Tongue (tissue), 2 donors: ENCODE results near the gene ABCC9. TPM values are rescaled to one million over a fixed set of nuclear protein-coding genes. Genes with fewer than 3 reads are reported as not detected.

Source experiments
- DNase-seq: peaks from one replicate; pipeline ENCODE4 v3.0.0-alpha.2; 2015
- total RNA-seq: library from RNA; depleted of rRNA; stranded (reverse); fragments of >200 nt; gene quantifications from one replicate; pipeline ENCODE4 v1.2.3, GENCODE V29; 2014

The ABCC9 gene
- 121 TPM for total RNA-seq

DNA sequence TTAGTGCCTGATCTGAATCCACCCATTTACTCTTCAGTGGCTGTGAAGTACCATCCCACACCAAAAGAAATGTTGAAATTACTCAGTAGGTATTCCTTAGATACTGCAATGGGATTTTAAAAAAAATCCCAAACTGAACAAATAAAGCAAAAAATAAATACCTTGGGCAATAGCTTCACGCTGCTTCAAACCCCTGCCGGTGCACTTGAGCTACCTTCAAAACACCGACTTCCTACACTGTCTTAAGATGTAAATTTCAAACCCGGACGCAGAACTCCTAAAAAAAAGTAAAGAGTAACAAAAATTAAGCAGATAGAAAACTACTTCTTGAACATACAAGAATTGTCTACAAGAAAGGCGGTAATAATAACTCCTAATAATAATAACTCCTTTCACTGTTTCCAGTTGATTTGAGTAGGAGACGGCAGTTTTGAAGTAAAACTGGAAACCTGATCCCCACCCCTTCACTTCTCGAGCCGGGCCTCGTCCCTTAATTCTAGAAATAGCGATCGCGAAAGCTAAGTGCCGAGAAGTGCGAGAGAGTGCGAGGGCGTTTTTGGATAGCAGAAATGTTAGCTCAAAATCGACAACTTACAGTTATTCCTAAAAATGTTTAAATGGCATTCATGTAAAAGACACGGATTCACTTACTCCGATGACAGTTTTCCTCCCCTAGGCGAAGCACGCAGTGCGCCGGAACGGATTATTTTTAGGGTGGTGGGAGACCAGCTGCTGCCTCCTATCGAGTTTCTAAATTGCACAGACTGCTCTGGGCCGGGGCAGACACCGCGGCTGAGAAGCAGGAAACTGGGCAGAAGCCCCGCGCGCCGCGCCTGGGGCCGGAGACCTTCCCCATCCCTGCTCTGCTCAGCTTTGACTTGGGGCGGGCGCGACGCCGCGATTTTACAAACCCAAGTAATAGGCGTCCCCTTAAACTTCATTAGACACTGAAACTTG, at the start of gene ABCC9:
Gene ABCC9 (minus strand): TSS at position 878 of the 957 bp plus-strand sequence. CDS start 4,752 bp downstream, outside the sequence.
- peak; percentile 91 for DNase-seq

DNA sequence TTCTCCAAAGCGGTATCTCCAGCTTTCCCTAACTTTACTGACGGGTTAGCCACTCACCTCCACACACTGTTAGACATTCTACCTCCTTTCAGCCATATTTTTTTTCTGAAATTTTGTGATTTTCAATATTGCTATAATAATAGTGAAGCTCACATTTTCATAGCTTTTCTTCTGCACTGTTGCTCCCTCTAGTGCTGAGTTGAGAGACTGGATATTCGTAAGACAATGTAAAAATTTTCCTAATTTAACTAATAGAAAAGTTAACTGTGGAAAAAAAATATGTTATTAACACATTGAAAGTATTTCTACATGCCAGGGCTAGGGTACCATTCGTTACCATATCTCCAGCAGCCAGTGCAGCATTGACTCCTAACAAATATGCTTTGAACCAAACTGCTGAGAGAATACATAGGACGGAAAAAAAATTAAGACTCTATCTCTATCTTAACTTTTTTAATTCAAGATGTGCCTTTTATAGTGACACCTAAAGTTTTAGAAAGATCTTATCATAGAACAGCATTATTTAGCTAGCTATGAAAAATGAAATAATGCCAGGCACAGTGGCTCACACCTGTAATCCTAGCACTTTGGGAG, 48.7 kb upstream of the ABCC9 start:
- peak; percentile 63 for DNase-seq

DNA sequence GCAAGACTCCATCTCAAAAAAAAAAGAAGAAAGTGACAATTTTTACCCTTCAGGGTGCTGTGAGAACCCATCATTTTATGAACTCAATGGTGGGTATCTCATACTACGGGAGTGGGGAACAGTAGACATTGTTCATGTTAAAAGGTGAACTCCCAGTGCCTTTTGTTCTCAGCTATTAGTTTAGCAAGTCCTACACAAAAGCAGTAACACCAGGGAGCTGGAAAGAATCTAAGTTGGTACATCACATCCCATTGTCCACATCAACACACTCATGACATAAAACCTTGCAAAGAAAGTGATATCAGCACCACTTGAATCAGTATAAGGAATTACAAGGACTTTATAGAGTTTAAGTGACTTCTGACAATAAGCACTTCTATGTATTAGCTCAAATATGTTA, 47.4 kb upstream of the ABCC9 start:
- no peak for DNase-seq

DNA sequence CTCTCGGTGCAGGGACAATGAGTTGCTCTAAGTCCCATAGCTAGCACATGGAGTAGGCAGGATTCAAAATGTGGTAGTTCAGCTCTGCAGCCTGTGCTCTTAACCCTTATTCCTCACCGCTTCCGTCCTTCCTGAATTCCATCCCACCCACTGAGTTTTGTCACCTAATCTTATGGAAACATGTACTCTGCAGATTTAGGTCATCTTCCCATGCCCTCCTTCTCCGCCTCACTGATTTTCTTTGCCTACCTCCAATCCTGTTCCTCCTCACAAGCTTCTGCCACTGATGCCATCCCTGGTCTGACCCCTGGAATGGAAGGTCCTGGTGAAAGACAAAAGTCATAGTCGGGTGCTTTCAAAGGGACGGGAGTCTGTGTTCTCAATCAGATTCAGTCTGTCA, 46.5 kb upstream of the ABCC9 start:
- no peak for DNase-seq

DNA sequence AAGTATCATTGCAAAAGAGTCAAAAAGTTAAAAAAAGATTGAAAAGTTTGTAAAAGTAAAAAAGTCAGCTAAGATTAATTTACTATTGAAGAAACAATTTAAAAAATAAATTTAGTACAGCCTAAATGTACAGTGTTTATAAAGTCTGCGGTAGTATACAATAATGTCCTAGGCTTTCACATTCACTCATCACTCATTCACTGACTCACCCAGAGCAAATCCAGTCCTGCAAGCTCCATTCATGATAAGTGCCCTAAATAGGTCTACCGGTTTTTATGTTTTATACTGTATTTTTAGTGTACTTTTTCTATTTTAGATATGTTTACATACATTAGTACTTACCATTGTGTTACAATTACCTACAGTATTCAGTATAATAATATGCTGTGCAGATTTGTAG, 43.9 kb upstream of the ABCC9 start:
- no peak for DNase-seq

DNA sequence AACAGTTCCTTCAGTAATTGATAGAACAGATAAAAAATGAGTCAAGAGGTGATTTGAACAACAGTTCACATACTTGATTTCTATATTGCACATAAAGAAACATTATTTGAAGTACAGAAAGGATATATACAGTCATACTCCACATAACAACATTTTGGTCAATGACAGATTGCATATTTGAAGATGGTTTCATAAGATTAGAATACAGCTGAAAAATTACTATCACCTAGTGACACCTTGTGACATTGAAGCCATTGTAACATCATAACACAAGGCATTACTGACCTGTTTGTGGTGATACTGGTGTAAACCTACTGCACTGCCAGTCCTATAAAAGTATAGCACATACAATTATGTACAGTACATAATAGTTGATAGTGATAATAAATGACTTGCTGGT, 43.1 kb upstream of the ABCC9 start:
- DNase-seq: no peak

DNA sequence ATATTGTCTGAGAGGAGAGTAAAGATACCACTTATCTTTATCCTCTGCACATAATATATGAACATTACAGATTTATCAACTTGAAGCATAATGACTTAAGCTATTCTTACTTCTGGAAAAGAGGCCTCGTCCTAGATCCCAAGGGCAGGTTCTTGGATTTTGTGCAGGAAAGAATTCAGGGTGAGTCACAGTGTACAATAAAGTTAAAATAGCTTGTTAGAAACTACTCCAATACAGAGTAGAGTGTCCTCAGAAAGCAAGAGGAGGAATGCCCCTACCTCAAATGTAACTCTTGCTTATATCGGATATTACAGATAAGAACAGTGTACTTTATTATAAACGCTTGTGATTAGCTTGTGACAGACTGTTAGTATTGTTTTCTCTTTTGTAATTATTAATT, 41.9 kb upstream of the ABCC9 start:
- DNase-seq: no peak

DNA sequence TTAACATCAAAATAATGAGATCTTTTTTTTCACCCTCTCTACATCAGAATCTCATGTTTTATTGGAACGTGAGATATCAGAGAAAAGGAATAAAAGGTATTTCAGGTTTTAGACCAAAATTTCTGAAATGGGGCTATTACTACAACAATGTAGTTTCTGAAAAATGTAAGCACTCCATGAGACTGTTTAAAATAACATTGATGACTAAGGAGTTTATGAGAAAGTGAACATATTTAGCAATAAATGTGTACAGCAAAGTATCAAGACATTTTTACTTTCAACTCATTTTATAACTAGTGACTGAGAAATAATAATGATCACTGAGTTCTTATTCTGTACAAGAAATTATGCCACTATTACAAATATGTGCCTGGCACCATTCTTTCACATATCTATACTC, 39.3 kb upstream of the ABCC9 start:
- DNase-seq: no peak

DNA sequence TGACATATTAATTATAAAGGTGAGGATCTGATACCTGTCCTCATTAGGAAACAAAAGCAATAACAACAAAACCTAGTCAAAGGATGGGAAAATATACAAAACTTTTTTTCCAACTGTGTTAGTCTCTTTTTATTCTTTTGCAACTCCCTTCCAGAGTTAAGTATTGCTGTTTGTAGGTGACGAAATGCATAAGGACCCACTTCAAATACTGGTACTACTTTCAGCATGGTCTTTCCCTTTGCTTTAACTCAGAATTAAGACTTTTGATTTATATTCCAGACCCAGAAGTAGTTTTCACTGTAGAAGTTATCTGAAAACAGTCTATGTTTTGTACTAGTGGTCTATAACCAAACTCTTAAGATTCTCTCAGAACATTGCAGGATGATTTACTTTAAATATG, 34.1 kb upstream of the ABCC9 start:
- no peak for DNase-seq

DNA sequence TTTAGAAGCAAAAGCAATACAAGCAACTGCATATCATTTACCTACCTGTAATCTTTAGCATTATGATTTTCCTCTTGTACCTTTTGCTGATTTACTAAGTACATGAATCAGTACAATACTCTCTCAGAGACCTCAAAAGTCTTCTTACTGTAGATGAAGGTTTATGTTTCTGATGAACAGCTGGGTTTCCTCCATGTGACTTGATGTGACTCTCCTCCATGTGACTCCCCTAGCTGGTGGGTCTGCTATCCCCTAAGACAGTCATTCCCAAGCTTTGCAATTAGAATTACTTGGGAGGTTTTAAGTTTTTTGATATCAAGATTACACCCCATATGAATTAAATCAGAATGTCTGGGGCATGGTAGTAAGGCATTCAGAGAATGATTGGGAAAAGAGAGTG, 32.0 kb upstream of the ABCC9 start:
- DNase-seq: no peak

DNA sequence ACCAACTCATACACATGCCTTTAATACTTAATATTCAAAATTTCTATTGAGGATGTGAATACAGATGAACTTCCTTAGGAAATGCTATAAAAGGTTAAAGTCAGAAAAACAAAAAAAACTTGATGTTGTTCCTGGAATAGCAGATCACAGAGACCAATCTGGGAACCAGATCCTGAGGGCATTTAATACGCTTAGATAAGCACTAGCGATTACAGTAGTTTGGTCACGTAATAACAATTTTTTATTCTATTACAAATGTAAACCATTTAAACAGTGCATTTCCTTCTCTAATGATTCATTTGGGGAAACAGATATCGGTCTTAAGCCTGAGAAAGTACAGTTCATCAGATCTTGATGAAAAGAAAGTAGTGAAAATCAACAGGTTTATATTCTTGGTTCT, 30.8 kb upstream of the ABCC9 start:
- DNase-seq: no peak

DNA sequence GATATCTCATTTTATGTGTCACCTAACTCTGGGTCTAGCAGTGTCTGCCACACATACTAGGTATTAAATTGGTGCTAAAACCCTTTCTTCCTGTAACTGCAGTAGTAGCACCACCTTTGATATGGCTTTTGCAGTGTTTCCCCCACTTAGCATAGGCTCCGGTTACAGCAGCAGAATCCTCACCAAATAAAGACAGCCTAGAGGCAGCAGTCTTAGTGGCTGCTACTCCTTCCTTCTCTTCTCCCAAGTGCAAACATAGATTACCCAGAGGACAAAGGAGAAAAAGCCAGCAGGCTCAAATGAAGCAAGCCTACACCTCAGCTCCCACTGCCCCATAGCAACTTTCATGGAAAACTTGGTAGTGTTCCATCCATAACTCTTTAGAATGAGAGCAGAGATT, 30.1 kb upstream of the ABCC9 start:
- DNase-seq: no peak

DNA sequence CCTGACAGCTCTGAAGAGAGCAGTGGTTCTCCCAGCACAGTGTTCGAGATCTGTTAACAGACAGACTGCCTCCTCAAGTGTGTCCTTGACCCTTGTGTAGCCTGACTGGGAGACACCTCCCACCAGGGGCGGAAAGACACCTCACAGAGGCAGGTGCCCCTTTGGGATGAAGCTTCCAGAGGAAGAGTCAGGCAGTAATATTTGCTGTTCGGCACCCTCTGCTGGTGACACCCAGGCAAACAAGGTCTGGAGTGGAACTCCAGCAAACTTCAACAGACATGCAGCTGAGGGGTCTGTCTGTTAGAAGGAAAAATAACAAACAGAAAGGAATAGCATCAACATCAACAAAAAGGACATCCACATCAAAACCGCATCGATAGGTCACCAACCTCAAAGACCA, 21.6 kb upstream of the ABCC9 start:
- no peak for DNase-seq

DNA sequence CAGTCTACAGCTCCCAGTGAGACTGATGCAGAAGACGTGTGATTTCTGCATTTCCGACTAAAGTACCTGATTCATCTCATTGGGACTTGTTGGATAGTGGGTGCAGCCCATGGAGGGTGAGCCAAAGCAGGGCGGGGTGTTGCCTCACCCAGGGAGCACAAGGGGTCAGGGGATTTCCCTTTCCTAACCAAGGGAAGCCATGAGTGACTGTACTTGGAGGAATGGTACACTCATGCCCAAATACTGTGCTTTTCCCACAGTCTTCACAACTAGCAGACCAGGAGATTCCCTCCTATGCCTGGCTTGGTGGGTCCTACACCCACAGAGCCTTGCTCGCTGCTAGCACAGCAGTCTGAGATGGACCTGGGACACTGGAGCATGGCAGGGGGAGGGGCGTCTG, 21.0 kb upstream of the ABCC9 start:
- DNase-seq: no peak

DNA sequence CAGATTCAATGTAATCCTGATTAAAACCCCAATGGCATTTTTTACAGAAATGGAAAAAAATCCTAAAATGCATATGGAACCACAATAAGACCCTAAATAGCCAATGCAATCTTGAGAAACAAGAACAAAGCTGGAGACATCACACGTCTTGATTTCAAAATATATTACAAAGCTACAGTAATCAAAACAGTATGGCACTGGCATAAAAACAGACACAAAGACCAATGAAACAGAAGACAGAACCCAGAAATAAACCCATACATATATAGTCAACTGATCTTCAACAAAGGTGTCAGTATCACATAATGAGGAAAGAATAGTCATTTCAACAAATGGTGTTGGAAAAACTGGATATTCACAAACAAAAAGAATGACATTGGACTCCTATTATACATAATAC, 9.4 kb upstream of the ABCC9 start:
- no peak for DNase-seq

DNA sequence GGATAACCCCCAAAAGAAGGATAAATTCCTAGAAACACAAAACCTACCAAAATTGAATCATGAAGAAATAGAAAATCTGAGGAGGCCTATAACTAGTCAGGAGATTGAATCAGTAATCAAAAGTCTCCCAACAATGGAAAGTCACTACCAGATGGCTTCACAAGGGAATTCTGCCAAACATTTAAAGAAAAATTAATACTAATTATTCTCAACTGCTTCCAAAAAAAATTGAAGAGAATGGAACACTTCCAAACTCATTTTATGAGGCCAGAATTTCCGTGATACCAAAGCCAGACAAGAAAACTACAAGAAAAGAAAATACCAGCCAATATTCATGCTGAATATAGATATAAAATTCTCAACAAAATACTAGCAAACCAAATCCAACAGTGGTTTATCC, 7.8 kb upstream of the ABCC9 start:
- no peak for DNase-seq

DNA sequence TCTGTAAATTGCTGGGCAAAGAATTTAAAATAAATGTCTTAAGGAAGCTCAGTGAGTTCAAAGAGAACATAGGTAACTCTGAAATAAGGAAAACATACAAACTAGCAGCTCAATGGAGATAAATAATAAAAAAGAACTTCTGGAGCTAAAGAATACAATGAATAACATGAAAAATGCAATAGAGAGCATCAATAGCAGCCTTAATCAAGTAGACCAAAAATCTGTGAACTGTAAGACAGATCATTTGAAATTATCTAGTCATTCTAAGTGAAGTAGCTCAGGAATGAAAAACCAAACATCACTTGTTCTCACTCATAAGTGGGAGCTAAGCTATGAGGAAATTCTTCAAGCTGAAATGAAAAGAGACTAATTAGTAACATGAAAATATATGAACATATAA, 5.8 kb upstream of the ABCC9 start:
- no peak for DNase-seq

DNA sequence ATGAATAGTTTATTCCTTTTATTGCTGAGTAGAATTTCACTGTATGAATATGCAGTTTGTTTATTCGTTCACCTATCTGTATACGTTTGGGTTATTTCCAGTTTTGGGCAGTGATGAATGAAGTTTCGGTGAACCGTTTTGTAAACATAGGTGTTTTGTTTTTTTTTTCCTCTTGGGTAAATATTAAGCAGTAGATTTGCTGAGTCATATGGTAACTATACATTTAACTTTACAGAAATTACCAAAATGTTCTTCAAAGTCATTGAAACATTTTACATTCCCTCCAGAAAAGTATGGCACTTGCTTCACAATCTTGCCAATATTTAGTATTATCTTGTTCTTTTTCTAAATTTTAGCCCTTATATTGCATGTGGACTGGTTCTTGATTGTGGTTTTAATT, 3.8 kb upstream of the ABCC9 start:
- no peak for DNase-seq

DNA sequence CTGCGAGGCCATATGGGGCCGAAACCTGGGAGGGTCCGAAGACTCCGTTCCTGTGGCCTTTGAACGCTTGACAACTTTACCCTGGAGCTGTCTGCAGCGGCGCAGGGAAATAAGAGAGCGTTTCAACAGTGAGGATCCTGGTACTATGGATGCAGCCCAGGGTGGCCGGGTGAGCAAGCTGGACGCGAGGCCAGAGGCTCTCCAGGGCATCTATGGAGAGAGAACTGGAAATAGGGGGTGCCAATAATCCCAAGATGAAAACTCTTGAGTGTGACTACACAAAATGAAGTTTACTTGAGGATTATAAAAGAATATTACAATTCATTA, 1.1 kb upstream of the ABCC9 start:
- peak; percentile 13 for DNase-seq

DNA sequence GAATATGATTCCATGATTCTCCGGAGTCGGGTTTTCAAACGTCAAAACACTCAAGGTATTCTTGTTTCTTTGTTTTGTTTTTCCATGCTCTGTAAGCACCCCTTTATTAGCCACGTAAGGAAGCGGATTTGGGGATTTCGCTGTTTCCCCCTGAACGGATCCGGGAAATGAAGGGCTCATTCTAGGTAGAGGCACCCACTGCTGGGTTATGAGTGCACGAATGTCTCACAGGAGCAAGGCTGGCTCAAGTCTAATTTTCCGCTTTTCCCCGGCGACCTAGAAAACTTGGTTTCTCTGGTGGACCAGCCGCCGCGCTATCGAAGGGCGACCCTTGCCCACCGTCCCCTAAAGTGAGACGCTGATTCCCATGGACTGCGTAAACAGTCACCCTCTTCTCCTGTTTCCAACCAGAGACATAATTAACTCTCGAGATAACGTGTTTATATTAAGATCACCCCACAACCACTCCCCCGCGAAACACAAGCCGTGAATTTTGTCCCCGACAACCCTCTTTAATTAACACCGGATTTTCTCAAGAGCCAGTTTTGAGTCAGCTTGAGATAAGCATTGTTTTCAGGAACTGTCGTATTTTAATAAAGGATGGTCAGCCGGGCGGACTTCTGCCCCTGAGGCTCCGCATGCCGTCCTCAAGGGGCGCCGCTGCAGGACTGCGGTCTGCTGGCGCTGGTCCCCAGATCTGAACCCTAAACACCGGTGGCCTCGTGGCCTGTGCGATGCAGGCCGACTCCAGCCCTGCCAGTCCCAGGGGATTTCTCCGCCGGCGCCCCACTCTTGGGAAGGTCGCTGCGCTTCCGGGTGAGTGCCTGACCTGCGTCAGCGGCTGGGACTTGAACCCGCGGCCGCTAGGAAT, 515 bp upstream of the ABCC9 start:
- peak; percentile 64 for DNase-seq

DNA sequence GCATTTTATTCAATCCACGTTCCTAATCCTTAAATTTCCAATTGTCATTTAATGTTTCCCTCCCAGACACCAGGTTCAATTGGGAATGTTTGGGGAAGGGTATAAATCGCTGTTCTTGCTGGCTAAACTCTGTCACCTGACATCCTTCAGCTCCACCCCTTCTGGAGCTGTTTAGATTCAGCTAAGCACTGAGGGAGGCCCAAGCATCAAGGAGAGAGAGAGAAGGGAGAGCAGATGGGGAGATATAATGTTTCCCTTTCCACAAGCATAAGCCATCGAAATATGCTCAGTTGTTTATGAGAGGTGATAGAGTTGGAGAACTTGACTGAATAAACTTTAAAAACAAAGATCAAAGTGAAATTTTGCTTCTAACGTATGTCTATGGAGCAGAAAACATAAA, 1.8 kb downstream of the ABCC9 start:
- peak; percentile 76 for DNase-seq

DNA sequence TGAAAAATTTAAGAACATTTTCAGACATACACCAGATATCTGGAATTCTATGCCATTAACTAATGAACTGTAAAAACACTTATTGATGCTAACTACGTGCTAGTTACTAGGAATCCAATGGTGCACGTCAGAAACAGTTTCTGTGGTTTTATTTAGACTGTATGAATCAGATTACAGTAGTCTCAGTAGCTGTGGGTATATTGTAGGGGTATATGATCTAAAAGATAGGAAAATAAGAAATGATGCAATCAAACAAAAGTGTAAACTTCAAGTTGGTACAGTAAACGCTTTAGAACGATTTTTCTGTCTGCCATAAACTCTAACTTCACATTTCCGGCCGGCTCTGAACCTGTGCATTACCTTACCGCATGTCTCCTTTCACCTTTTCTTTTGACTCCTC, 2.3 kb downstream of the ABCC9 start:
- peak; percentile 2 for DNase-seq

DNA sequence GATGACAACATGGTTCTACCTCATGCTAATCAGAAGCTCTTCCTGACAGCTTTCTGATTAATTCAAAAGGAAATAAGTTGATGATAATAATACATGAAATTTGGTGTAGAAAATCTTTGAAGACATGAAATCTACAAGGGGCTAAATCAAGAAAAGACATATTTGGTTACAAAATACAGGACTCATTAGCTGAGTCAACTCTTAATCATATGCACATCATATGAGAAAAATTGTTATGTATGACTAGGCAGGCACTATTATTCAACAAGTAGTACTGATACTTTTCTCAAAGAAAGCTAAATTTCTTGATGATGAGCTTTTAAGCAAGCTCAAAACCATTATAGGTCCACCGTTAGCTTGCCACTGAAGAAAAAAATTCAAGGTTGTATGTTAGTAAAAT, 7.1 kb downstream of the ABCC9 start:
- DNase-seq: no peak
